Esophagus muscularis mucosa (tissue), 4 donors: Measurements from ENCODE around the gene LGI1.

Experiments used
- CTCF ChIP-seq, 3 experiments: fragments of 200-600 bp in 2 of 3; fragments of 450-650 bp in 1 of 3; sonication (generic) in 2 of 3; IDR thresholded peaks; one replicate each; pipeline ENCODE4 v1.5.1; 2017 to 2019; ENCODE audit warnings: antibody characterized with exemption in 3 of 3, mild to moderate bottlenecking in 2 of 3, moderate library complexity in 1 of 3
- EP300 ChIP-seq: sonication (generic); formaldehyde crosslinking; IDR thresholded peaks from one replicate; pipeline ENCODE4 v1.6.1; 2017; ENCODE audit warnings: antibody characterized with exemption
- POLR2AphosphoS5 ChIP-seq, 2 donors: sonication (generic); formaldehyde crosslinking; IDR thresholded peaks; one replicate each; pipeline ENCODE4 v1.6.1; 2017; ENCODE audit warnings: antibody characterized with exemption in 2 of 2

GRCh38 chr10:93799155-93799708, 41.5 kb downstream of the LGI1 start:
- TF ChIP-seq CTCF (IDR thresholded peaks at IDR 0.05) (no peak), POLR2AphosphoS5 (IDR thresholded peaks at IDR 0.05) (no peak), EP300 (no peak)
